BLaER1 treated with 17β-estradiol and CSF1 and Interleukin-3, amounts not matched to agents 10 nM and 100 nM (cell line): ENCODE measurements around the gene SCN4A.
A peak's percentile ranks its signal among the peaks of the same experiment; 100 is the strongest.

Experiments
- H3K27ac ChIP-seq, 11 experiments: shearing (Covaris generic); formaldehyde crosslinking; 2 replicates each; pipeline ENCODE4 v1.8.1; 2022
- H3K27me3 ChIP-seq, 11 experiments: shearing (Covaris generic); formaldehyde crosslinking; 2 replicates each; pipeline ENCODE4 v1.8.1; 2022
- H3K36me3 ChIP-seq, 11 experiments: shearing (Covaris generic); formaldehyde crosslinking; 2 replicates each; pipeline ENCODE4 v1.8.1; 2022
- H3K4me1 ChIP-seq, 10 experiments: shearing (Covaris generic); formaldehyde crosslinking; 2 replicates each; pipeline ENCODE4 v1.8.1; 2022
- H3K4me2 ChIP-seq, 11 experiments: shearing (Covaris generic); formaldehyde crosslinking; 2 replicates each; pipeline ENCODE4 v1.8.1; 2022
- H3K4me3 ChIP-seq, 10 experiments: shearing (Covaris generic); formaldehyde crosslinking; 2 replicates each; pipeline ENCODE4 v1.8.1; 2022
- H3K9ac ChIP-seq, 11 experiments: shearing (Covaris generic); formaldehyde crosslinking; 2 replicates each; pipeline ENCODE4 v1.8.1; 2022
- H3K9me3 ChIP-seq, 11 experiments: shearing (Covaris generic); formaldehyde crosslinking; replicated peaks in 1 of 11; 2 replicates each; pipeline ENCODE4 v1.8.1; 2022
- H4K20me1 ChIP-seq, 11 experiments: shearing (Covaris generic); formaldehyde crosslinking; 2 replicates each; pipeline ENCODE4 v1.8.1; 2022
- Cebpa-rat ChIP-seq, 11 experiments: shearing (Covaris generic); IDR thresholded peaks; 2 replicates each; pipeline ENCODE4 v1.8.1; 2022

SCN4A gene

DNA sequence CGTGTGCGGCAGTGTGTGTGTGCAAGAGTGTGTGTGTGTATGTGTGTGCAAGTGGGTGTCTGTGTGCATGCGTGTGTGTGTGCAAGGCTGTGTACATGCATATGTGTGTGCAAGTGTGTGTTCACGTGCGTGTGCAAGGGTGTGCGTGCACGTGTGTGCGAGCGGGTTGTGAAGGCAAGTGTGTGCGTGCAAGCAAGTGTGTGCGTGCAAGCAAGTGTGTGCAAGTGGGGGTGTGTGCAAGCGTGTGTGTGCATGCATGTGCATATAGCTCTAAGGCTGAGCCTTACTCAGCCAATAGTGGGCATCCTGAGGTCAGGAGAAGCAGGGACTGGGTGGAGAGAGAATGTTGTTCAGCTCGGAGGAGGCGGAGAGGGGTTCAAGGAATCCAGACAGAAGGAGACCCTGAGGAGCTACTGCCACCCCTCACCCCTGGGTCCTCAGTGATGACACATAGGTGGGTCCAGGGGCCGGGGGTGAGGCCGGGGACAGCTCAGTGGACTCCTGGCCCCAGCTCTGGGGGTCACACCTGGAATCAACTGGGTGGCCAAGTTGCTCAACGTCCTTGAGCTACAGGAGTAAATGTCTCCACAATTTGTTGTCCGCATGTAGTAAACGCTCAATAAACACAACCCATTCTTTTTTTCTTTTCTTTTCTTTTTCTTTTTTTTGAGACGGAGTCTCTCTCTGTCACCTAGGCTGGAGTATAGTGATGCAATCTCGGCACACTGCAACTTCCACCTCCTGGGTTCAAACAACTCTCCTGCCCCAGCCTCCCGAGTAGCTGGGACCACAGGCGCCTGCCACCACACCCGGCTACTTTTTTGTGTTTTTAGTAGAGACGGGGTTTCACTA, 27.2 kb upstream of the SCN4A start:
- no peak overlapping the region for H3K9ac ChIP-seq
- no peak overlapping the region for H3K4me3 ChIP-seq
- H3K4me1 ChIP-seq: peaks cover 51 to 89% (median 77%) of the 10 kb centered on the region in 10 experiments
- peak overlapping the region in 1 of 11 experiments; percentile 5; a peak in 1 of 22 replicates for H3K27ac ChIP-seq
- H4K20me1 ChIP-seq: peaks cover 0 to 4% (median 0%) of the 10 kb centered on the region in 11 experiments; a peak in 3 of 22 replicates
- H3K4me2 ChIP-seq: peak overlapping the region; percentile 81 to 98 (median 93); a peak in 20 of 22 replicates
- H3K36me3 ChIP-seq: peaks cover 0 to 40% (median 27%) of the 10 kb centered on the region in 11 experiments; a peak in 20 of 22 replicates
- no peaks in the 10 kb centered on the region for H3K27me3 ChIP-seq
- 0 out of 22 replicates have a peak, but pooled peaks of 1 of the 11 experiments have one; percentile 13 for TF ChIP-seq Cebpa-rat (IDR thresholded peaks at IDR 0.05)
- H3K9me3 ChIP-seq: no peaks in the 10 kb centered on the region

DNA sequence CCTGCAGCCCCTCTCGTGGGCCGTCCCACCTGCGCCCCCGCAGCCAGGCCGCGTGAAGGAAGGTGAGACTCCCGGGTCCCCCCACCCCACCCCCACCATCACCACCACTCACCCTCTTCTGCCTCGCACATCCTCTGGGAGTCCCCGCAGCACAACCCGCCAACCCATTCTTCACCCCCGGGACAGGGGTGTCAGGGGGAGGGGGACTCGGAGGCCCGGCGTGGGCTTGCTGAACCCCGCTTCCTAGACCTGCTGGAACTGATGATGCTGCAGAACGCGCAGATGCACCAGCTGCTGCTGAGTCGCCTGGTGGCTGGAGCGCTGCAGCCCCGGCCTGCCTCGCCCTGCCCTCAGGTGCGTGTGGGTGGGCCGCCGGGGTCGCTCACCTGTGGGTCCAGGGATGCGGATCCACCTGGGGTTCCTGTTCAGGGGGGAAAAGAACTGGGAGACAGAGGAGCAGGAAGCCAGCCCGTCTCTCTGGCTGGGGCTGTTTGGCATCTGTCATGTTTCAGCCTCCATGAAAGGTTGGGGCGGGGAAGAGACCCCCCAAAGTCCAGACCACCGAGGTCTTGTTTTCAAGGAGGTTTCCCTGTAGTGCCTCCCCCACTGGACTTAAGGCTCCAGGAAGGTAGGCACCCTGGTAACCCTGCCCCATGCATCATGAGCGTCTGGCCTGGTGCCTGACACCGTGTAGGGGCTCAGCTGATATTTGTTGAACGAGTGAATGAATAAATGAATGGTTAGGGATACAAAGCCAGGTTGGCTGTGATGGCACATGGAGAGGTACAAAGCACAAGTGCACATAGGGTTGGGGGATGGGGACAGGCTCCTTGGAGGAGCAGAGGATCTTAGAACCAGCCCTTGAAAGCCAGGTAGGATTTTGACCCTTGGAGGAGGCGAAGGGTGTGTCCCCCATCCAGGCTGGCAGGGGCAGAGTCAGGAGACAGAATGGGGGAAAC, 26.3 kb upstream of the SCN4A start:
- Histone ChIP-seq H3K27me3 (no peaks in the 10 kb centered on the region), H3K36me3 (peaks cover 0 to 31% (median 18%) of the 10 kb centered on the region in 11 experiments; a peak in 20 of 22 replicates), H3K4me2 (peak overlapping the region; percentile 81 to 98 (median 93)), H3K9ac (peak overlapping the region; percentile 53 to 76 (median 71); a peak in 19 of 22 replicates), H3K27ac (peak overlapping the region in 1 of 11 experiments; percentile 33; a peak in 2 of 22 replicates), H3K9me3 (no peaks in the 10 kb centered on the region), H4K20me1 (no peaks in the 10 kb centered on the region; a peak in 1 of 22 replicates), H3K4me3 (peak overlapping the region; percentile 61 to 82 (median 67)), H3K4me1 (peaks cover 54 to 87% (median 76%) of the 10 kb centered on the region in 10 experiments)
- TF ChIP-seq Cebpa-rat (IDR thresholded peaks at IDR 0.05): no peak

DNA sequence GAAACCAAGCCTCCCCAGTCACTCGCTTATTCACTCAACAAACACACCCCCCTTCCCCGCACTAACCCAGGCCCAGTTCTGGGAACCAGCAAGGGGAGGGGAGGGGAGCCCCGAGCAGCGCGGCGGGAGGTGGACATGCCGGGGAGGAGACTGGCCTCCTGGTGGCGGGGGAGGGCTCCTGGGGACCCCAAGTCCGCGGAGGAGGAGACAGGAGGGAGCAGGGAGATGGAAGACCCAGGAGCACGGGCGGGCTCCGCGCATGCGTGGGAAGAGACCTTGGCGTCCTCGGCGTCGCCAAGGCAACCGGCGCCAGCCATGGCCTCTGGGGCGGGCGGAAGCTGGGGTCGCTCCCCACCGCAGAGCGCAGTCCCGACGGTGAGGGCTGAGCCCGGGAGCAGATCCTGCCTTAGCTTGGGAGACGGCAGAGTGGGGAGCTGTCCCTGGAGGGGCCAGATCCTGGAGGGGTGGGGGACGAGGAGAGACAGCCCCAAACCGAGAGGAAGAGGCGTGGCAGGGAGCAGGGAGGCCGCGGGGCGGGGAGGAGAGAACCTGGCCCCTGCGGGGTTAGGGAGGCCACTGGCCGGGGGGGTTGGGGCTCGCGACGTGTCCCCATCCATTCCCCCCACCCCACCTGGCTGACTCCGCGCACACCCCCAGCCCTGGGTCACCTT, 25.5 kb upstream of the SCN4A start, which contains the start of gene PRR29:
Gene PRR29 (plus strand): TSS at position 302 of the 671 bp plus-strand sequence. CDS start 14 bp downstream, at position 316.
- peak within 1 kb of the TSS in 7 of 11 experiments; percentile 28 to 50 (median 35); a peak in 11 of 22 replicates for H3K27ac ChIP-seq
- H3K9me3 ChIP-seq: no peaks in the 10 kb centered on the region
- H3K9ac ChIP-seq: peak within 1 kb of the TSS; percentile 53 to 76 (median 71); a peak in 21 of 22 replicates
- H3K4me3 ChIP-seq: peak within 1 kb of the TSS; percentile 61 to 82 (median 67)
- no peaks in the 10 kb centered on the region for H3K27me3 ChIP-seq
- no peaks in the 10 kb centered on the region; a peak in 1 of 22 replicates for H4K20me1 ChIP-seq
- peaks cover 0 to 23% (median 10%) of the 10 kb centered on the region in 11 experiments; a peak in 19 of 22 replicates for H3K36me3 ChIP-seq
- H3K4me1 ChIP-seq: peaks cover 60 to 85% (median 75%) of the 10 kb centered on the region in 10 experiments
- no peak for TF ChIP-seq Cebpa-rat (IDR thresholded peaks at IDR 0.05)
- peak within 1 kb of the TSS; percentile 81 to 98 (median 93) for H3K4me2 ChIP-seq

DNA sequence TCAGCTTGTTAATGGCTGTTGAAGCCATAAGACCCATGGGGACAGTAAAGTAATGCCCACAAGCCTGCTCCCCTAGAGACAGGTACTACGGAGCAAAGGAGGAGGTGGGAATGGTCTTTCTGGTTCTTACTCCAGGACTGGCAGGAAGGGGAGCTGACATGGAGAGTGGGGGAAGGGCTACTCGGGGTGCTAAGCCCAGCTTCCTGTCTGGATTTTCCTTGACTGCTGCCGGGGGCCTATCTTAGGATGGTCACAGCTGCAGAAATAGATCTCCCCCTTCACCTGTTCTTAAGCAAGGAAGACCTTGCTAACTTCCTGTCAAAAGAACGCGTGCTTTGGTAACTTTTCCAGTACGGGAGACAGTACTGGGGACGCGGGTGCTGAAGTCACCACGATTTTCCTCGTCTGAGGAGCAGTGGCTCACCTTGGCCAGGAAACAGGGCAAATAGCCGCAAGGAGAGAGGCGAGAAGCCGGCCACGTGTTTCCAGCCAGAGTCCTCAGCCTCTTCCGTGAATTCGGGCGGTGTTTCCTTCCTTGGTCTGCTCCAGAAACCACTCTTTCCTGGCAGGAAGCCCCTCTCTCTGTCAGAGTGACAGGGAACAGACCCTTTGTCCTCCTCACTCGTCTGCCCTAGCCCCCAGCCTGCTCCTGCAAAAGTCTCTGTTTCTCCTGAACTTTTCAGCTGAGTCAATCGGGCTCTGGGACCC, 24.8 kb upstream of the SCN4A start:
- peak overlapping the region in 10 of 11 experiments; percentile 53 to 76 (median 68); a peak in 19 of 22 replicates for H3K9ac ChIP-seq
- H3K27me3 ChIP-seq: no peaks in the 10 kb centered on the region

DNA sequence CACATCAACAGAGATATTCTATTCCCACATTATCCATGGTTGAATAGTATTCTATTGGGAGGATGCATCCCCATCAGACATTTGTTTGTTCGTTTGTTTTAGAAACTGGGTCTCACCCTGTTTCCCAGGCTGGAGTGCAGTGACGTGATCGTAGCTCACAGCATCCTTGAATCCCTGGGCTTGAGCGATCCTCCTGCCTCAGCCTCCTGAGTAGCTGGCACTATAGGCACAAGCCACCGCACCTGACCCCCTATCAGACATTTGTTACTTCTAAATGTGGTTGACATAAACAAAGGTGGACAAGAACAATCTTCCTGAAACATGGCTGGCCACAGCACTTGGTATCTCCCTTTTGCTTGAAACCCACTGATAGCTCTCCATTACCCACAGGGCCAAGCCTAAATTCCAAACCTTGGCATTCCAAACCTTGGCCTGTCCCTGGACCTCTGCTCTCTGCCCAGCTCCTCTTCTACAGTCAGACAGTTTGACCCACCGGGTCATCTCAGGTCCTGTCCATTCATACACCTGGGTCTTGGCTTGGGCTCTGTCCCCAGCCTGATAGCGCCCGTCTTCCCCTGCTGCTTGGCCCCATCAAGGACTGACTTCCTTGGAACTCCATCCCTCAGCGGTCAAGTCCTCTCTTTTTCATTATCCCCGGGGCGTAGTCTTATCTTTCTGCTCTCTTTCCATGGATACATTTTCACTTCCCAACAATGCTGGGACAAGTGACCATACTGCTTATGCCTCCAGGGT, 23.9 kb upstream of the SCN4A start:
- peaks cover 50 to 80% (median 71%) of the 10 kb centered on the region in 10 experiments for H3K4me1 ChIP-seq
- H3K4me3 ChIP-seq: no peak overlapping the region
- H3K4me2 ChIP-seq: peak overlapping the region in 5 of 11 experiments; percentile 85 to 97 (median 93); a peak in 8 of 22 replicates
- H4K20me1 ChIP-seq: no peaks in the 10 kb centered on the region; a peak in 1 of 22 replicates
- no peak overlapping the region for H3K9ac ChIP-seq
- no peak overlapping the region for H3K27ac ChIP-seq
- H3K27me3 ChIP-seq: no peaks in the 10 kb centered on the region
- H3K9me3 ChIP-seq: no peaks in the 10 kb centered on the region
- TF ChIP-seq Cebpa-rat (IDR thresholded peaks at IDR 0.05): no peak
- peaks cover 0 to 7% (median 0%) of the 10 kb centered on the region in 11 experiments; a peak in 1 of 22 replicates for H3K36me3 ChIP-seq

More for the DNA sequence above, 24.8 kb upstream of the SCN4A start:
- peaks cover 0 to 16% (median 4%) of the 10 kb centered on the region in 11 experiments; a peak in 11 of 22 replicates for H3K36me3 ChIP-seq
- peak overlapping the region; percentile 61 to 82 (median 67) for H3K4me3 ChIP-seq
- peak overlapping the region; percentile 81 to 98 (median 93) for H3K4me2 ChIP-seq
- H3K9me3 ChIP-seq: no peaks in the 10 kb centered on the region
- H3K4me1 ChIP-seq: peaks cover 59 to 80% (median 71%) of the 10 kb centered on the region in 10 experiments
- H4K20me1 ChIP-seq: no peaks in the 10 kb centered on the region; a peak in 1 of 22 replicates
- peak overlapping the region in 6 of 11 experiments; percentile 14 to 50 (median 32); a peak in 6 of 22 replicates for H3K27ac ChIP-seq
- TF ChIP-seq Cebpa-rat (IDR thresholded peaks at IDR 0.05): no peak

DNA sequence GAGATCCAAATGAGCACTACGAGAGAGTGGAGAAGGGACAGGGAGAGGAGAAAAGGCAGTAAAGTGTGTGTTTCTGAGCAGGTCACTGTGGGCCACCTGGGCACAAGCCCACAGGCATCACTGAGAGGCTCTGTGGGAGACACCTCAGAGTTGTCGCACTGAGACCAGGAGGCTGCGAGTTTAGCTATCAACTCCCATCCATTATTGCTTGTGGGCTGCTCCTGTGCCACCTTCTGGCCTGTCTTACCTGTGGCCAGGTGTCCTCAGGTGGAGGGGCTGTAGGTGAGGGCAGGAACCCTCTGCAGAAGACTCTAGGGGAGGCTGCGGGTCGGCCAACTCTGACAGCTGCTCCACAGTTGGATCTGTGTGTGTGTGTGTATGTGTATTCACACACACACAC, 22.9 kb upstream of the SCN4A start:
- no peaks in the 10 kb centered on the region for H4K20me1 ChIP-seq
- peaks cover 43 to 79% (median 70%) of the 10 kb centered on the region in 10 experiments for H3K4me1 ChIP-seq
- no peaks in the 10 kb centered on the region for H3K36me3 ChIP-seq
- no peaks in the 10 kb centered on the region for H3K9me3 ChIP-seq
- TF ChIP-seq Cebpa-rat (IDR thresholded peaks at IDR 0.05): no peak
- H3K9ac ChIP-seq: no peak overlapping the region
- H3K4me3 ChIP-seq: no peak overlapping the region
- H3K27ac ChIP-seq: no peak overlapping the region
- H3K27me3 ChIP-seq: no peaks in the 10 kb centered on the region
- 0 out of 22 replicates have a peak overlapping the region, but pooled peaks of 1 of the 11 experiments have one; percentile 25 for H3K4me2 ChIP-seq
